Measurements from ENCODE around the gene XYLT2. TPM values are rescaled to one million over a fixed set of nuclear protein-coding genes. Genes with fewer than 3 reads are reported as not detected.

XYLT2 gene
- total RNA-seq, 1 experiment from 2014 or later, result 28.5 TPM

DNA sequence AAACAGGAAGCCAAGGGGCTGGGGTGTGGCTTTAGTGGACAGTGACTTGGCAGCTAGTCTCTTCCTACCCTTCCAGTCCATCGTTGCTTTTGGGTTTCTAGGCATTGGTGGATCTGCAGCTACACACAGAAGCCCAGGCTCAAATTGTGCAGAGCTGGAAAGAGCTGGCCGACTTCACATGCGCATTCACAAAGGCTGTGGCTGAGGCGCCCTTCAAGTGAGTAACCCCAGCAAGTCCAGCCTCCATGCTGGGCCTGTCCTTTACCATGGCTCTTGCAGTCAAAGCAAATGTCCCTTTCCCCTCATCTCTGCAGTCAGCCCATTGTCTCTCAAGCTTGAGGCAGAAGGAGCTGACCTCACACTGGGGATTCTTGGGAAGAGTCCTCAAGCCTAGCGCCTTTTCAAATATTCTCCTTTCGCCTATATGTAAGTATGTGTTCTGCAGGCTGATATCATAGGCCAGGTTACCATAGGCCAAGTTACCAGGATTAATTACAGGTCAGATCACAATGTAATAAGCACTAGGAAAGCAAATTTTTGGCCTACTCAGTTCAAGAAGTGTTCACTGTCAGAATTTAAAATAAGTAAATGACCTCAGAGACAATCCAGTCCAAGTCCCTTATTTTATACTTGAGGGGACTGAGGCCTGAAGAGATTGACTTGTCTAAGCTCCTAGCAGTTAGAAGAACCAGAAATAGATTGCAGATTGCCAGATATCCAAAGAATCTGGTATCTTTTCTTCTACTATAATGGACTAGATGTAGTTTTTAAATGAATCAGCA lies 33.6 kb downstream of the XYLT2 start:
- POLR2A ChIA-PET, result no interaction called here
- DNase-seq (ENCODE audit: low read depth, low spot score) (no peak), ATAC-seq (no peak)
- no peak for TF ChIP-seq TCF7L2 (IDR thresholded peaks at IDR 0.05; ENCODE audit: low read depth, low read length)
- TF ChIP-seq POLR2AphosphoS5 (IDR thresholded peaks at IDR 0.05; ENCODE audit: low read depth, low read length), result no peak
- no peak for TF ChIP-seq CTCF (IDR thresholded peaks at IDR 0.05)
- no peak for TF ChIP-seq REST (IDR thresholded peaks at IDR 0.05; ENCODE audit: insufficient read depth in 1 of 2, low read depth in 2 of 2, low read length in 1 of 2)
- no peak for TF ChIP-seq SIN3A (IDR thresholded peaks at IDR 0.05; ENCODE audit: borderline replicate concordance, insufficient read depth, low read depth, low read length)
- Histone ChIP-seq H3K27ac (ENCODE audit: low read length) (no peak overlapping the region), H3K36me3 (ENCODE audit: control insufficient read depth, insufficient read depth, low read length) (peaks cover 15% of the 10 kb centered on the region), H3K9me3 (ENCODE audit: control insufficient read depth, insufficient read depth, low read depth, low read length) (no peaks in the 10 kb centered on the region), H3K4me3 (ENCODE audit: low read depth in 2 of 2, low read length in 2 of 2) (no peak overlapping the region), H3K4me1 (ENCODE audit: control insufficient read depth, insufficient read depth, low read length) (no peaks in the 10 kb centered on the region), H3K27me3 (ENCODE audit: control insufficient read depth, insufficient read depth, low read length) (no peaks in the 10 kb centered on the region)
- CTCF ChIA-PET, result interaction anchor here (0.6 to 1.1 kb wide), 2 partner anchors 18 to 60 kb away, joined by 3 to 6 read pairs; partner anchors contain the start of gene LRRC59
- no TSS peak for BruUV-seq (replicated peaks)
- intact Hi-C loops (cut with micrococcal nuclease; ENCODE audit: unreplicated experiment), result no loop called here
- in situ Hi-C loops (cut with HindIII; ENCODE audit: low pct_unique_long_range_greater_than_20kb, low sequenced_read_pairs), result no loop called here

GRCh38 chr17:50380369-50381259 lies 34.7 kb downstream of the XYLT2 start:
- ATAC-seq (peak; percentile 44), DNase-seq (ENCODE audit: low read depth, low spot score) (no peak)
- no peak overlapping the region for H3K4me3 ChIP-seq (ENCODE audit: low read depth in 2 of 2, low read length in 2 of 2)
- no TSS peak for BruUV-seq (replicated peaks)
- in situ Hi-C loops (cut with HindIII; ENCODE audit: low pct_unique_long_range_greater_than_20kb, low sequenced_read_pairs), result no loop called here
- no peak overlapping the region for H3K27ac ChIP-seq (ENCODE audit: low read length)
- H3K36me3 ChIP-seq (ENCODE audit: control insufficient read depth, insufficient read depth, low read length), result peaks cover 21% of the 10 kb centered on the region
- H3K4me1 ChIP-seq (ENCODE audit: control insufficient read depth, insufficient read depth, low read length), result no peaks in the 10 kb centered on the region
- no peaks in the 10 kb centered on the region for H3K9me3 ChIP-seq (ENCODE audit: control insufficient read depth, insufficient read depth, low read depth, low read length)
- ChIA-PET CTCF (interaction anchor here (1.5 kb wide), 1 partner anchor 17 kb away, joined by 3 read pairs; the partner anchor contains the start of gene LRRC59), POLR2A (no interaction called here)
- intact Hi-C loops (cut with micrococcal nuclease; ENCODE audit: unreplicated experiment), result no loop called here
- no peaks in the 10 kb centered on the region for H3K27me3 ChIP-seq (ENCODE audit: control insufficient read depth, insufficient read depth, low read length)
- no peak; the same call in none of the 2 replicates for TF ChIP-seq POLR2AphosphoS5 (IDR thresholded peaks at IDR 0.05; ENCODE audit: low read depth, low read length)
- TF ChIP-seq CTCF (IDR thresholded peaks at IDR 0.05), result no peak
- no peak for TF ChIP-seq TCF7L2 (IDR thresholded peaks at IDR 0.05; ENCODE audit: low read depth, low read length)
- no peak for TF ChIP-seq REST (IDR thresholded peaks at IDR 0.05; ENCODE audit: insufficient read depth in 1 of 2, low read depth in 2 of 2, low read length in 1 of 2)
- no peak for TF ChIP-seq SIN3A (IDR thresholded peaks at IDR 0.05; ENCODE audit: borderline replicate concordance, insufficient read depth, low read depth, low read length)

All from Panc1 (cell line).